Measurements from ENCODE around the gene GSTA2.
"Not testable (repeated sequence)": the region's sequence is repeated elsewhere in the genome, so short reads cannot be mapped to it uniquely, and the experiment has no call there.

DNA sequence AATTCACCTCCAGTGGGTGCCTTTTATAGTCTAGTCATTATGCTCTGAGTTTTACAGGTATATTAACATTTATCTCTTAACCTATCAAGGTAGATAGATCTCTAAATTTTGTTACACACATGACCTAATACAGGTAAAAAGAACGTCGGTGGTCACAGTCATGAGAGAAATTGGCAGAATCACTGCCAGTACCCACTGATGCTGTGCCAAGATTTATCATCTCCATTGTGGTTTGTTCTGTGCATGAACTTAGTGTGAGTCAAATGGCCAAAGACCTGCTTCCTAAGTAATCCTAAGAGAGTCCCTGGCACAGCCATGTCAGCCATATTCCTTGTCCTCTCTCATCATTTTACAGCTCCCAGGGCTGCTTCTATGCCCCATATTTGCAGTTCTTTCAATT, 31.1 kb upstream of the GSTA2 start:
- TF ChIP-seq, protein P1, sequence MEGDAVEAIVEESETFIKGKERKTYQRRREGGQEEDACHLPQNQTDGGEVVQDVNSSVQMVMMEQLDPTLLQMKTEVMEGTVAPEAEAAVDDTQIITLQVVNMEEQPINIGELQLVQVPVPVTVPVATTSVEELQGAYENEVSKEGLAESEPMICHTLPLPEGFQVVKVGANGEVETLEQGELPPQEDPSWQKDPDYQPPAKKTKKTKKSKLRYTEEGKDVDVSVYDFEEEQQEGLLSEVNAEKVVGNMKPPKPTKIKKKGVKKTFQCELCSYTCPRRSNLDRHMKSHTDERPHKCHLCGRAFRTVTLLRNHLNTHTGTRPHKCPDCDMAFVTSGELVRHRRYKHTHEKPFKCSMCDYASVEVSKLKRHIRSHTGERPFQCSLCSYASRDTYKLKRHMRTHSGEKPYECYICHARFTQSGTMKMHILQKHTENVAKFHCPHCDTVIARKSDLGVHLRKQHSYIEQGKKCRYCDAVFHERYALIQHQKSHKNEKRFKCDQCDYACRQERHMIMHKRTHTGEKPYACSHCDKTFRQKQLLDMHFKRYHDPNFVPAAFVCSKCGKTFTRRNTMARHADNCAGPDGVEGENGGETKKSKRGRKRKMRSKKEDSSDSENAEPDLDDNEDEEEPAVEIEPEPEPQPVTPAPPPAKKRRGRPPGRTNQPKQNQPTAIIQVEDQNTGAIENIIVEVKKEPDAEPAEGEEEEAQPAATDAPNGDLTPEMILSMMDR (IDR thresholded peaks at IDR 0.05), result not testable (repeated sequence)
- TF ChIP-seq, protein P2, sequence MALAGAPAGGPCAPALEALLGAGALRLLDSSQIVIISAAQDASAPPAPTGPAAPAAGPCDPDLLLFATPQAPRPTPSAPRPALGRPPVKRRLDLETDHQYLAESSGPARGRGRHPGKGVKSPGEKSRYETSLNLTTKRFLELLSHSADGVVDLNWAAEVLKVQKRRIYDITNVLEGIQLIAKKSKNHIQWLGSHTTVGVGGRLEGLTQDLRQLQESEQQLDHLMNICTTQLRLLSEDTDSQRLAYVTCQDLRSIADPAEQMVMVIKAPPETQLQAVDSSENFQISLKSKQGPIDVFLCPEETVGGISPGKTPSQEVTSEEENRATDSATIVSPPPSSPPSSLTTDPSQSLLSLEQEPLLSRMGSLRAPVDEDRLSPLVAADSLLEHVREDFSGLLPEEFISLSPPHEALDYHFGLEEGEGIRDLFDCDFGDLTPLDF (CRISPR knock-in tag; IDR thresholded peaks at IDR 0.05), result not testable (repeated sequence)
- TF ChIP-seq ZNF396 (CRISPR knock-in tag; IDR thresholded peaks at IDR 0.05; ENCODE audit: borderline replicate concordance); ATF1 (CRISPR knock-in tag; IDR thresholded peaks at IDR 0.05); MXD4 (CRISPR knock-in tag; IDR thresholded peaks at IDR 0.05; ENCODE audit: borderline replicate concordance); RELA (CRISPR knock-in tag; IDR thresholded peaks at IDR 0.05; ENCODE audit: borderline replicate concordance); MYBL2 (CRISPR knock-in tag; IDR thresholded peaks at IDR 0.05); TP53 (CRISPR knock-in tag; IDR thresholded peaks at IDR 0.05): not testable (repeated sequence)
- TF ChIP-seq, protein P3, sequence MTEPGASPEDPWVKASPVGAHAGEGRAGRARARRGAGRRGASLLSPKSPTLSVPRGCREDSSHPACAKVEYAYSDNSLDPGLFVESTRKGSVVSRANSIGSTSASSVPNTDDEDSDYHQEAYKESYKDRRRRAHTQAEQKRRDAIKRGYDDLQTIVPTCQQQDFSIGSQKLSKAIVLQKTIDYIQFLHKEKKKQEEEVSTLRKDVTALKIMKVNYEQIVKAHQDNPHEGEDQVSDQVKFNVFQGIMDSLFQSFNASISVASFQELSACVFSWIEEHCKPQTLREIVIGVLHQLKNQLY (CRISPR knock-in tag; IDR thresholded peaks at IDR 0.05), result not testable (repeated sequence)
- TF ChIP-seq, protein P4, sequence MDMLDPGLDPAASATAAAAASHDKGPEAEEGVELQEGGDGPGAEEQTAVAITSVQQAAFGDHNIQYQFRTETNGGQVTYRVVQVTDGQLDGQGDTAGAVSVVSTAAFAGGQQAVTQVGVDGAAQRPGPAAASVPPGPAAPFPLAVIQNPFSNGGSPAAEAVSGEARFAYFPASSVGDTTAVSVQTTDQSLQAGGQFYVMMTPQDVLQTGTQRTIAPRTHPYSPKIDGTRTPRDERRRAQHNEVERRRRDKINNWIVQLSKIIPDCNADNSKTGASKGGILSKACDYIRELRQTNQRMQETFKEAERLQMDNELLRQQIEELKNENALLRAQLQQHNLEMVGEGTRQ (CRISPR knock-in tag; IDR thresholded peaks at IDR 0.05), result not testable (repeated sequence)
- TF ChIP-seq, protein P5, sequence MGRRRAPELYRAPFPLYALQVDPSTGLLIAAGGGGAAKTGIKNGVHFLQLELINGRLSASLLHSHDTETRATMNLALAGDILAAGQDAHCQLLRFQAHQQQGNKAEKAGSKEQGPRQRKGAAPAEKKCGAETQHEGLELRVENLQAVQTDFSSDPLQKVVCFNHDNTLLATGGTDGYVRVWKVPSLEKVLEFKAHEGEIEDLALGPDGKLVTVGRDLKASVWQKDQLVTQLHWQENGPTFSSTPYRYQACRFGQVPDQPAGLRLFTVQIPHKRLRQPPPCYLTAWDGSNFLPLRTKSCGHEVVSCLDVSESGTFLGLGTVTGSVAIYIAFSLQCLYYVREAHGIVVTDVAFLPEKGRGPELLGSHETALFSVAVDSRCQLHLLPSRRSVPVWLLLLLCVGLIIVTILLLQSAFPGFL (CRISPR knock-in tag; IDR thresholded peaks at IDR 0.05; ENCODE audit: borderline replicate concordance), result not testable (repeated sequence)
- TF ChIP-seq, protein P6, sequence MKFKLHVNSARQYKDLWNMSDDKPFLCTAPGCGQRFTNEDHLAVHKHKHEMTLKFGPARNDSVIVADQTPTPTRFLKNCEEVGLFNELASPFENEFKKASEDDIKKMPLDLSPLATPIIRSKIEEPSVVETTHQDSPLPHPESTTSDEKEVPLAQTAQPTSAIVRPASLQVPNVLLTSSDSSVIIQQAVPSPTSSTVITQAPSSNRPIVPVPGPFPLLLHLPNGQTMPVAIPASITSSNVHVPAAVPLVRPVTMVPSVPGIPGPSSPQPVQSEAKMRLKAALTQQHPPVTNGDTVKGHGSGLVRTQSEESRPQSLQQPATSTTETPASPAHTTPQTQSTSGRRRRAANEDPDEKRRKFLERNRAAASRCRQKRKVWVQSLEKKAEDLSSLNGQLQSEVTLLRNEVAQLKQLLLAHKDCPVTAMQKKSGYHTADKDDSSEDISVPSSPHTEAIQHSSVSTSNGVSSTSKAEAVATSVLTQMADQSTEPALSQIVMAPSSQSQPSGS (CRISPR knock-in tag; IDR thresholded peaks at IDR 0.05; ENCODE audit: borderline replicate concordance, low read depth), result not testable (repeated sequence)
- TF ChIP-seq, protein P7, sequence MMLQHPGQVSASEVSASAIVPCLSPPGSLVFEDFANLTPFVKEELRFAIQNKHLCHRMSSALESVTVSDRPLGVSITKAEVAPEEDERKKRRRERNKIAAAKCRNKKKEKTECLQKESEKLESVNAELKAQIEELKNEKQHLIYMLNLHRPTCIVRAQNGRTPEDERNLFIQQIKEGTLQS (CRISPR knock-in tag; conservative IDR thresholded peaks at IDR 0.05), result not testable (repeated sequence)
- TF ChIP-seq, protein P8, sequence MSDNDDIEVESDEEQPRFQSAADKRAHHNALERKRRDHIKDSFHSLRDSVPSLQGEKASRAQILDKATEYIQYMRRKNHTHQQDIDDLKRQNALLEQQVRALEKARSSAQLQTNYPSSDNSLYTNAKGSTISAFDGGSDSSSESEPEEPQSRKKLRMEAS (CRISPR knock-in tag; IDR thresholded peaks at IDR 0.05), result not testable (repeated sequence)
